GM23338 (cell line): ENCODE data around the gene SFSWAP. TPM values are rescaled to one million over a fixed set of nuclear protein-coding genes. Genes with fewer than 3 reads are reported as not detected.

Experiments used
- ATAC-seq: fragments of 200-7000 bp; cut with Tn5 transposase; 3 replicates; pipeline ENCODE4 v1.9.1; 2020
- DNase-seq: peaks from one replicate; pipeline ENCODE4 v3.0.0-alpha.2; 2015; ENCODE audit warnings: low spot score
- H2AFZ ChIP-seq: fragments of 200-600 bp; sonication (generic); 2 replicates; pipeline ENCODE4 v1.8.0; 2016; ENCODE audit warnings: antibody characterized with exemption, mild to moderate bottlenecking, moderate library complexity
- H3F3A ChIP-seq: fragments of 200-600 bp; sonication (generic); replicated peaks from 2 replicates; pipeline ENCODE4 v1.8.0; 2017; ENCODE audit warnings: antibody characterized with exemption, mixed run types, low read depth
- H3K27ac ChIP-seq: fragments of 200-600 bp; sonication (generic); 2 replicates; pipeline ENCODE4 v1.6.1; 2016; ENCODE audit warnings: low read depth
- H3K27me3 ChIP-seq: fragments of 200-600 bp; sonication (generic); 2 replicates; pipeline ENCODE4 v1.8.0; 2016; ENCODE audit warnings: mild to moderate bottlenecking, mixed run types, moderate library complexity; ENCODE audit not compliant: insufficient read depth
- H3K36me3 ChIP-seq: fragments of 200-600 bp; sonication (generic); 2 replicates; pipeline ENCODE4 v1.8.0; 2016; ENCODE audit warnings: mild to moderate bottlenecking; ENCODE audit not compliant: insufficient read depth
- H3K4me1 ChIP-seq: fragments of 200-600 bp; sonication (generic); 2 replicates; pipeline ENCODE4 v1.8.0; 2016; ENCODE audit warnings: mild to moderate bottlenecking, moderate library complexity; ENCODE audit not compliant: insufficient read depth
- H3K4me2 ChIP-seq: fragments of 200-600 bp; sonication (generic); 2 replicates; pipeline ENCODE4 v1.7.1; 2017; ENCODE audit warnings: mixed run types
- H3K4me3 ChIP-seq: fragments of 200-600 bp; sonication (generic); 2 replicates; pipeline ENCODE4 v1.6.1; 2016; ENCODE audit warnings: mixed run types
- H3K79me2 ChIP-seq: fragments of 200-600 bp; sonication (generic); replicated peaks from 2 replicates; pipeline ENCODE4 v1.8.0; 2017; ENCODE audit warnings: mild to moderate bottlenecking; ENCODE audit not compliant: insufficient read depth
- H3K9me2 ChIP-seq: fragments of 200-600 bp; sonication (generic); 2 replicates; pipeline ENCODE4 v1.8.0; 2017; ENCODE audit not compliant: insufficient read depth
- H4K20me1 ChIP-seq: fragments of 200-600 bp; sonication (generic); replicated peaks from 2 replicates; pipeline ENCODE4 v1.8.0; 2017; ENCODE audit warnings: mild to moderate bottlenecking; ENCODE audit not compliant: insufficient read depth
- H3K27ac Mint-ChIP-seq: 2 replicates; pipeline ENCODE4 v1.8.0; 2020; ENCODE audit warnings: inconsistent platforms, mild to moderate bottlenecking, moderate library complexity, mixed read lengths
- H3K27me3 Mint-ChIP-seq: 3 replicates; pipeline ENCODE4 v1.8.0; 2022; ENCODE audit warnings: low read depth, mild to moderate bottlenecking, moderate library complexity, mixed read lengths, inconsistent platforms; ENCODE audit not compliant: insufficient read depth, poor library complexity
- H3K36me3 Mint-ChIP-seq: 3 replicates; pipeline ENCODE4 v1.8.0; 2021; ENCODE audit warnings: low read depth, mild to moderate bottlenecking, inconsistent platforms, moderate library complexity, mixed read lengths
- H3K4me1 Mint-ChIP-seq: 3 replicates; pipeline ENCODE4 v1.8.0; 2020; ENCODE audit warnings: mild to moderate bottlenecking, inconsistent platforms, mixed read lengths
- H3K4me3 Mint-ChIP-seq: 3 replicates; pipeline ENCODE4 v1.8.0; 2021; ENCODE audit warnings: moderate library complexity, mild to moderate bottlenecking, inconsistent platforms, mixed read lengths
- H3K9me3 Mint-ChIP-seq: 3 replicates; pipeline ENCODE4 v1.8.0; 2020; ENCODE audit warnings: moderate library complexity, mild to moderate bottlenecking, inconsistent platforms, mixed read lengths
- CREB1 ChIP-seq: fragments of 250-450 bp; sonication (Bioruptor Pico); IDR thresholded peaks from 2 replicates; pipeline ENCODE4 v1.5.0; 2020; ENCODE audit warnings: low read depth, mild to moderate bottlenecking, moderate library complexity
- EZH2 ChIP-seq: fragments of 200-600 bp; sonication (generic); IDR thresholded peaks from one replicate; pipeline ENCODE4 v1.8.0; 2017; ENCODE audit warnings: antibody characterized with exemption, mild to moderate bottlenecking, low read depth; ENCODE audit not compliant: unreplicated experiment
- JUNB ChIP-seq: IDR thresholded peaks from one replicate; pipeline ENCODE4 v1.6.1; 2016; ENCODE audit warnings: antibody characterized with exemption; ENCODE audit not compliant: unreplicated experiment
- NANOG ChIP-seq: IDR thresholded peaks from 2 replicates; pipeline ENCODE4 v1.6.1; 2016; ENCODE audit warnings: antibody characterized with exemption, borderline replicate concordance
- POLR2AphosphoS5 ChIP-seq: IDR thresholded peaks from 2 replicates; pipeline ENCODE4 v1.6.1; 2016; ENCODE audit warnings: antibody characterized with exemption, low read depth
- STAT1 ChIP-seq: IDR thresholded peaks from one replicate; pipeline ENCODE4 v1.6.1; 2016; ENCODE audit warnings: antibody characterized with exemption; ENCODE audit not compliant: unreplicated experiment
- polyA plus RNA-seq: library from polyadenylated mRNA; unstranded; fragments of >200 nt; fragmentation: Nextera tagmentation; extraction: Ambion mirVana; gene quantifications from 2 replicates; pipeline ENCODE4 v1.2.1, GENCODE V29; 2016
- total RNA-seq: library from RNA; depleted of rRNA; stranded (reverse); fragments of >200 nt; shearing (Covaris generic); gene quantifications from 2 replicates; pipeline ENCODE4 v1.2.3, GENCODE V29; 2014
- TF ChIP-seq, protein P1 (sequence below): fragments of 250-450 bp; sonication (Bioruptor Pico); IDR thresholded peaks from 2 replicates; pipeline ENCODE4 v1.5.0; 2020; ENCODE audit warnings: mild to moderate bottlenecking, moderate library complexity
- TF ChIP-seq, protein P2 (sequence below): IDR thresholded peaks from one replicate; pipeline ENCODE4 v1.6.1; 2018; ENCODE audit warnings: antibody characterized with exemption; ENCODE audit not compliant: unreplicated experiment
- TF ChIP-seq, protein P3 (sequence below): IDR thresholded peaks from 2 replicates; pipeline ENCODE4 v1.6.1; 2016; ENCODE audit warnings: antibody characterized with exemption

Gene SFSWAP
- total and polyA plus RNA-seq, 2 experiments from 2014 or later, result 41.0 to 49.8 TPM

DNA sequence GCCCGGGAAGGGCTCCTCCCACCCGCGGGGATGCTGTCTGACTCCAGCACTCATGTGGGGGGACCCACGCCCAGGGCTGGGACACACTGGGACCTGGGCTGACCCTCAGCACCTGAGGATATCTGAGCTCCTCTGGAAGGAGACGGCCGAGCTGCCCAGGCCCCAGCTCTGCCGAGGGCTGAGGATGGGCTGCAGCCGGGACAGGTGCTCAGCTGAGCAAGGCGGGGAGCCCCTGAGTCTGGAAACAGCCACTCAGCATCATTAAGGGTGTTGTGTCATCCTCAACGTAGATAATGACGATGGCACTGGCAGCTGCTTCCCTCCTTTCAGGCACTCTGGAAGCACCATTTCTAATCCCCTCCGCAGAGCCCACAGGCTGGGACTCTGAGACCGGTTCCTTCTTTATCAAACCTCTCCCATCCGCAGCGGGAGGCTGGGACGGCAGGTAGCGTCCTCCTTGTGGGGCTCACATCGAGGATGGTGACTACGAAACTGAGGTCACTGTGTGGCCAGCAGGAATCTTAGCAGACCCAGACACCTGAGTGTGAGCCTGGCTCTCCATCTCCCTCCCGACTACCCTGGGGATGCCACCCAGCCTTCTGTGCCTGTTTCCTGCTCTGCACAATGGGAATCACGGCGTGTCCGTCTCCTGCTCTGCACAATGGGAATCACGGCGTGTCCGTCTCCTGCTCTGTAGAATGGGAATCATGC, 26.7 kb upstream of the SFSWAP start:
- Histone ChIP-seq H3F3A (no peaks in the 10 kb centered on the region), H2AFZ (no peak overlapping the region), H3K4me3 (no peak overlapping the region), H3K27me3 (no peaks in the 10 kb centered on the region), H3K4me2 (no peak overlapping the region), H3K36me3 (no peaks in the 10 kb centered on the region), H4K20me1 (no peaks in the 10 kb centered on the region), H3K79me2 (no peaks in the 10 kb centered on the region), H3K9me2 (no peaks in the 10 kb centered on the region), H3K27ac (no peak overlapping the region), H3K4me1 (no peaks in the 10 kb centered on the region)
- TF ChIP-seq NANOG, result no peak
- TF ChIP-seq, protein P1, sequence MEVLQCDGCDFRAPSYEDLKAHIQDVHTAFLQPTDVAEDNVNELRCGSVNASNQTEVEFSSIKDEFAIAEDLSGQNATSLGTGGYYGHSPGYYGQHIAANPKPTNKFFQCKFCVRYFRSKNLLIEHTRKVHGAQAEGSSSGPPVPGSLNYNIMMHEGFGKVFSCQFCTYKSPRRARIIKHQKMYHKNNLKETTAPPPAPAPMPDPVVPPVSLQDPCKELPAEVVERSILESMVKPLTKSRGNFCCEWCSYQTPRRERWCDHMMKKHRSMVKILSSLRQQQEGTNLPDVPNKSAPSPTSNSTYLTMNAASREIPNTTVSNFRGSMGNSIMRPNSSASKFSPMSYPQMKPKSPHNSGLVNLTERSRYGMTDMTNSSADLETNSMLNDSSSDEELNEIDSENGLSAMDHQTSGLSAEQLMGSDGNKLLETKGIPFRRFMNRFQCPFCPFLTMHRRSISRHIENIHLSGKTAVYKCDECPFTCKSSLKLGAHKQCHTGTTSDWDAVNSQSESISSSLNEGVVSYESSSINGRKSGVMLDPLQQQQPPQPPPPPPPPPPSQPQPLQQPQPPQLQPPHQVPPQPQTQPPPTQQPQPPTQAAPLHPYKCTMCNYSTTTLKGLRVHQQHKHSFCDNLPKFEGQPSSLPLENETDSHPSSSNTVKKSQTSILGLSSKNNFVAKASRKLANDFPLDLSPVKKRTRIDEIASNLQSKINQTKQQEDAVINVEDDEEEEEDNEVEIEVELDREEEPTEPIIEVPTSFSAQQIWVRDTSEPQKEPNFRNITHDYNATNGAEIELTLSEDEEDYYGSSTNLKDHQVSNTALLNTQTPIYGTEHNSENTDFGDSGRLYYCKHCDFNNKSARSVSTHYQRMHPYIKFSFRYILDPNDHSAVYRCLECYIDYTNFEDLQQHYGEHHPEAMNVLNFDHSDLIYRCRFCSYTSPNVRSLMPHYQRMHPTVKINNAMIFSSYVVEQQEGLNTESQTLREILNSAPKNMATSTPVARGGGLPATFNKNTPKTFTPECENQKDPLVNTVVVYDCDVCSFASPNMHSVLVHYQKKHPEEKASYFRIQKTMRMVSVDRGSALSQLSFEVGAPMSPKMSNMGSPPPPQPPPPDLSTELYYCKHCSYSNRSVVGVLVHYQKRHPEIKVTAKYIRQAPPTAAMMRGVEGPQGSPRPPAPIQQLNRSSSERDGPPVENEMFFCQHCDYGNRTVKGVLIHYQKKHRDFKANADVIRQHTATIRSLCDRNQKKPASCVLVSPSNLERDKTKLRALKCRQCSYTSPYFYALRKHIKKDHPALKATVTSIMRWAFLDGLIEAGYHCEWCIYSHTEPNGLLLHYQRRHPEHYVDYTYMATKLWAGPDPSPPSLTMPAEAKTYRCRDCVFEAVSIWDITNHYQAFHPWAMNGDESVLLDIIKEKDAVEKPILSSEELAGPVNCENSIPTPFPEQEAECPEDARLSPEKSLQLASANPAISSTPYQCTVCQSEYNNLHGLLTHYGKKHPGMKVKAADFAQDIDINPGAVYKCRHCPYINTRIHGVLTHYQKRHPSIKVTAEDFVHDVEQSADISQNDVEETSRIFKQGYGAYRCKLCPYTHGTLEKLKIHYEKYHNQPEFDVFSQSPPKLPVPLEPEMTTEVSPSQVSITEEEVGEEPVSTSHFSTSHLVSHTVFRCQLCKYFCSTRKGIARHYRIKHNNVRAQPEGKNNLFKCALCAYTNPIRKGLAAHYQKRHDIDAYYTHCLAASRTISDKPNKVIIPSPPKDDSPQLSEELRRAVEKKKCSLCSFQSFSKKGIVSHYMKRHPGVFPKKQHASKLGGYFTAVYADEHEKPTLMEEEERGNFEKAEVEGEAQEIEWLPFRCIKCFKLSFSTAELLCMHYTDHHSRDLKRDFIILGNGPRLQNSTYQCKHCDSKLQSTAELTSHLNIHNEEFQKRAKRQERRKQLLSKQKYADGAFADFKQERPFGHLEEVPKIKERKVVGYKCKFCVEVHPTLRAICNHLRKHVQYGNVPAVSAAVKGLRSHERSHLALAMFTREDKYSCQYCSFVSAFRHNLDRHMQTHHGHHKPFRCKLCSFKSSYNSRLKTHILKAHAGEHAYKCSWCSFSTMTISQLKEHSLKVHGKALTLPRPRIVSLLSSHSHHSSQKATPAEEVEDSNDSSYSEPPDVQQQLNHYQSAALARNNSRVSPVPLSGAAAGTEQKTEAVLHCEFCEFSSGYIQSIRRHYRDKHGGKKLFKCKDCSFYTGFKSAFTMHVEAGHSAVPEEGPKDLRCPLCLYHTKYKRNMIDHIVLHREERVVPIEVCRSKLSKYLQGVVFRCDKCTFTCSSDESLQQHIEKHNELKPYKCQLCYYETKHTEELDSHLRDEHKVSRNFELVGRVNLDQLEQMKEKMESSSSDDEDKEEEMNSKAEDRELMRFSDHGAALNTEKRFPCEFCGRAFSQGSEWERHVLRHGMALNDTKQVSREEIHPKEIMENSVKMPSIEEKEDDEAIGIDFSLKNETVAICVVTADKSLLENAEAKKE, result no peak
- ATAC-seq (no peak), DNase-seq (no peak)
- peaks cover 17% of the 10 kb centered on the region for H3K4me1 Mint-ChIP-seq
- peaks cover 8% of the 10 kb centered on the region; the same call in 2 of the 3 replicates for H3K9me3 Mint-ChIP-seq
- H3K27ac Mint-ChIP-seq, result no peak overlapping the region
- H3K27me3 Mint-ChIP-seq, result peaks cover 11% of the 10 kb centered on the region
- H3K4me3 Mint-ChIP-seq, result no peak overlapping the region
- no peaks in the 10 kb centered on the region; the same call in 2 of the 3 replicates for H3K36me3 Mint-ChIP-seq

DNA sequence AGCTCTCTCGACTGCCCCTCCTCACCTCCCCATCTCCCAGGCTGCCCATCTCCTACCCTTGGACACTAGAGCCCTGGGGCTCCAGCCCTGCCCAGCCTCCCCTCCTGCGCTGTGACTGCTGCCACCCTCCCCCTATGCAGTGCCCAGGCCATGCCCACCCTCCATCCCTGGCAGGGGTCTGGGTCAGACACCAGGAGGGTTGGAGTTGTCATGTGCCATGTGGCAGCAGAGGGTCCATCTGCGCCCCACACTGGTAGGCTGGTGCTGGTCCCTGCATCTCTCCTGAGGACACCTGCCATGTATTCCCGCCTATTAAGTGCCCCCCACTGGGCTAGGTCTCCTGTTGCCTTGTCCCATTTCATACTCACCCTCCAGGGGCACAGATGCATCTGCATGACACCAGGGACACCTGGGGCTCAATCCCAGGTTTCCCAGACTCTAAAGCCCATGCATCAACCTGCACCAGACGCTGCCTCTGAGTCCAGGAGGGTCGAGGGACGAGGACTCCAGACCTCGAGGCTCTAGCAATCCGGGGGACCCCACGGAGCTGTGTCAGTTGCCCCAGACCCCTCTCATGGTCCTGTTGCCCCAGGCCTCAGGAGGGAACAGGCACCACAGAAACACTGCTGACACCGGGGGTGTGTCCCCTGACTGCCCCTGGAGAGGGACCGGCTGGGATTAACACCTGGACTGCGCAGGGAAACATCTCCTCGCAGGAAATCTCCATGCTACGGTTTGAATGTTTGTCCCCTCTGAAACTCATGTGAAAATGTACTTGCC, 23.4 kb upstream of the SFSWAP start:
- Mint-ChIP-seq H3K36me3 (no peaks in the 10 kb centered on the region; the same call in 2 of the 3 replicates), H3K4me1 (peaks cover 7% of the 10 kb centered on the region), H3K27ac (no peak overlapping the region), H3K27me3 (peaks cover 4% of the 10 kb centered on the region), H3K9me3 (peaks cover 11% of the 10 kb centered on the region), H3K4me3 (no peak overlapping the region)
- no peaks in the 10 kb centered on the region for H3K4me1 ChIP-seq
- H3F3A ChIP-seq, result no peaks in the 10 kb centered on the region
- ATAC-seq, result no peak; the same call in 2 of the 3 replicates
- no peak overlapping the region for H3K4me2 ChIP-seq
- H3K36me3 ChIP-seq, result no peaks in the 10 kb centered on the region
- DNase-seq, result no peak
- H3K27me3 ChIP-seq, result no peaks in the 10 kb centered on the region
- no peaks in the 10 kb centered on the region for H3K79me2 ChIP-seq
- H3K4me3 ChIP-seq, result no peak overlapping the region
- H3K27ac ChIP-seq, result no peak overlapping the region
- no peak overlapping the region for H2AFZ ChIP-seq
- no peaks in the 10 kb centered on the region for H3K9me2 ChIP-seq
- no peaks in the 10 kb centered on the region for H4K20me1 ChIP-seq
- TF ChIP-seq EZH2 (no peak), JUNB (no peak), CREB1 (no peak), STAT1 (no peak), POLR2AphosphoS5 (no peak), NANOG (no peak)
- TF ChIP-seq, protein P2, sequence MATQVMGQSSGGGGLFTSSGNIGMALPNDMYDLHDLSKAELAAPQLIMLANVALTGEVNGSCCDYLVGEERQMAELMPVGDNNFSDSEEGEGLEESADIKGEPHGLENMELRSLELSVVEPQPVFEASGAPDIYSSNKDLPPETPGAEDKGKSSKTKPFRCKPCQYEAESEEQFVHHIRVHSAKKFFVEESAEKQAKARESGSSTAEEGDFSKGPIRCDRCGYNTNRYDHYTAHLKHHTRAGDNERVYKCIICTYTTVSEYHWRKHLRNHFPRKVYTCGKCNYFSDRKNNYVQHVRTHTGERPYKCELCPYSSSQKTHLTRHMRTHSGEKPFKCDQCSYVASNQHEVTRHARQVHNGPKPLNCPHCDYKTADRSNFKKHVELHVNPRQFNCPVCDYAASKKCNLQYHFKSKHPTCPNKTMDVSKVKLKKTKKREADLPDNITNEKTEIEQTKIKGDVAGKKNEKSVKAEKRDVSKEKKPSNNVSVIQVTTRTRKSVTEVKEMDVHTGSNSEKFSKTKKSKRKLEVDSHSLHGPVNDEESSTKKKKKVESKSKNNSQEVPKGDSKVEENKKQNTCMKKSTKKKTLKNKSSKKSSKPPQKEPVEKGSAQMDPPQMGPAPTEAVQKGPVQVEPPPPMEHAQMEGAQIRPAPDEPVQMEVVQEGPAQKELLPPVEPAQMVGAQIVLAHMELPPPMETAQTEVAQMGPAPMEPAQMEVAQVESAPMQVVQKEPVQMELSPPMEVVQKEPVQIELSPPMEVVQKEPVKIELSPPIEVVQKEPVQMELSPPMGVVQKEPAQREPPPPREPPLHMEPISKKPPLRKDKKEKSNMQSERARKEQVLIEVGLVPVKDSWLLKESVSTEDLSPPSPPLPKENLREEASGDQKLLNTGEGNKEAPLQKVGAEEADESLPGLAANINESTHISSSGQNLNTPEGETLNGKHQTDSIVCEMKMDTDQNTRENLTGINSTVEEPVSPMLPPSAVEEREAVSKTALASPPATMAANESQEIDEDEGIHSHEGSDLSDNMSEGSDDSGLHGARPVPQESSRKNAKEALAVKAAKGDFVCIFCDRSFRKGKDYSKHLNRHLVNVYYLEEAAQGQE, result no peak
- TF ChIP-seq, protein P3, sequence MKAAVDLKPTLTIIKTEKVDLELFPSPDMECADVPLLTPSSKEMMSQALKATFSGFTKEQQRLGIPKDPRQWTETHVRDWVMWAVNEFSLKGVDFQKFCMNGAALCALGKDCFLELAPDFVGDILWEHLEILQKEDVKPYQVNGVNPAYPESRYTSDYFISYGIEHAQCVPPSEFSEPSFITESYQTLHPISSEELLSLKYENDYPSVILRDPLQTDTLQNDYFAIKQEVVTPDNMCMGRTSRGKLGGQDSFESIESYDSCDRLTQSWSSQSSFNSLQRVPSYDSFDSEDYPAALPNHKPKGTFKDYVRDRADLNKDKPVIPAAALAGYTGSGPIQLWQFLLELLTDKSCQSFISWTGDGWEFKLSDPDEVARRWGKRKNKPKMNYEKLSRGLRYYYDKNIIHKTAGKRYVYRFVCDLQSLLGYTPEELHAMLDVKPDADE, result no peak
